Esophagus muscularis mucosa (tissue), 4 donors: ENCODE measurements around the gene MAMDC2.
A peak's percentile ranks its signal among the peaks of the same experiment; 100 is the strongest.

Experiments used
- CTCF ChIP-seq, 3 experiments: fragments of 200-600 bp in 2 of 3; fragments of 450-650 bp in 1 of 3; sonication (generic) in 2 of 3; IDR thresholded peaks; one replicate each; pipeline ENCODE4 v1.5.1; 2017 to 2019; ENCODE audit warnings: antibody characterized with exemption in 3 of 3, mild to moderate bottlenecking in 2 of 3, moderate library complexity in 1 of 3
- EP300 ChIP-seq: sonication (generic); formaldehyde crosslinking; IDR thresholded peaks from one replicate; pipeline ENCODE4 v1.6.1; 2017; ENCODE audit warnings: antibody characterized with exemption
- POLR2A ChIP-seq: fragments of 450-650 bp; IDR thresholded peaks from one replicate; pipeline ENCODE4 v1.6.1; 2017; ENCODE audit warnings: antibody characterized with exemption, moderate library complexity, mild to moderate bottlenecking, low read depth
- POLR2AphosphoS5 ChIP-seq, 2 donors: sonication (generic); formaldehyde crosslinking; IDR thresholded peaks; one replicate each; pipeline ENCODE4 v1.6.1; 2017; ENCODE audit warnings: antibody characterized with exemption in 2 of 2

DNA sequence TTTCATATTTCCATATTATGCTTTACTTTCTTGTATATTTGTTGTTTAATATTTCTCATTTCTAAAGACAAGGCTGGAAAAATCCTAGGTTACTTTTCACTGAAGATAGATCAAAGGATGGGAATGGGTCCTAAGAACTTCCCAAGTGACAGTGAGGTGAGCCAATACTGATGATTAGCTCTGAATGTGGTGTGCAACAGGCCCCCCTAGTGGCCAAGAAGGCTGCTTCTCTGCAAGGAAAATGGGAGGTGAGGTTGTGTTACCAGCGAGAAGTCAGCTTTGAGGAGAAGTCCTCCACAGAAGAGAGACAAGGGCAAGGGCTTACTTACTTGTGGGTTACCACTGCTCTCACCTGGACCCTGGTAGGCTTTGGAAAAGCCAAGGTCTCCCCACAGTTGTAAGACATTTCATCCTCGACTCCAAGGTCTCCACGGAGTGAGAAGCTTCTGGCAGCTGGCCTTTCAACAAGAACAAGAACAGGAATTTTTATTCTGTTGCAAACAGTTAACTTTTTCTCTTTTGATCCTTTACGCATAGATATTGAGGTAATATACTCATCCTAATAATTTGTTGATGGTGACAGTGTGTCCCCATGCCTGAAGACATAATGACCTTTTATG lies 69.9 kb downstream of the MAMDC2 start:
- no peak for TF ChIP-seq POLR2A
- TF ChIP-seq CTCF (IDR thresholded peaks at IDR 0.05), result peak; percentile 67 to 75 (median 75)
- peak; percentile 30 to 32 for TF ChIP-seq POLR2AphosphoS5 (IDR thresholded peaks at IDR 0.05)
- no peak for TF ChIP-seq EP300
